T-helper 2 cell (primary cell): ENCODE measurements around the gene C12orf75.
"Not testable (repeated sequence)": the region's sequence is repeated elsewhere in the genome, so short reads cannot be mapped to it uniquely, and the experiment has no call there.

Experiments
- DNase-seq, 5 experiments: peaks; one replicate each; pipeline versions ENCODE4 v3.0.0 to v3.0.0-alpha.2; 2012 to 2022

Gene C12orf75

GRCh38 chr12:105310476-105311085 is 19.9 kb upstream of the C12orf75 start:
- not testable (repeated sequence) for DNase-seq

DNA sequence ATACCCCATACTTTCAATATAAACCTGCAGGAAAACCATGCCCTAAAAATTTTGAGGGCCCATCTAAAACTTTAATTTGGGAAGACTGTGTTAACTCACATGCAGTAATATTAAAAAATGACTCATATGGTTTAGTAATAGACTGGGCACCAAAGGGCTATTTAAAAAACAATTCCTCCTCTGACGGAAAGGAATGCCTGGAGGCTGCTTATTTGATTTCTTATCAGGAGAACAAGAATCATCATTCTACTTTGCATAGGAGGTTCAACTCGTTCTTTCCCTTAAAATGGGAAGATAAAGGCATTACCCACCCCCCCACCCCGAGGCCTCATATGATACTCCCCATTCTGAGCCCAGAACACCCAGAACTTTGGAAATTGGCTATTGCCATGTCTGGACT is 18.6 kb upstream of the C12orf75 start:
- not testable (repeated sequence) for DNase-seq

DNA sequence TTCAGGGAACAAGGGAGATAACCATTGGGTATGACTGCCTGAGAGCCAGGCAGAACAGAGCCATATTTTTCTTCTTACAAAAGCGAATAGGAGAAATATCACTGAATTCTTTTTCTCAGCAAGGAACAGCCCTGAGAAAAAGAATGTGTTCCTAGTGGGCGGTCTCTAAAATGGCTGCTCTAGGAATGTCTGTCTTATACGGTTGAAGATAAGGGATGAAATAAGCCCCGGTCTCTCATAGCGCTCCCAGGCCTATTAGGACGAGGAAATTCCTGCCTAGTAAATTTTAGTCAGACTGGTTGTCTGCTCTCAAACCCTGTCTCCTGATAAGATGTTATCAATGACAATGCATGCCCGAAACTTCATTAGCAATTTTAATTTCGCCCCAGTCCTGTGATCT is 16.7 kb upstream of the C12orf75 start:
- not testable (repeated sequence) for DNase-seq

DNA sequence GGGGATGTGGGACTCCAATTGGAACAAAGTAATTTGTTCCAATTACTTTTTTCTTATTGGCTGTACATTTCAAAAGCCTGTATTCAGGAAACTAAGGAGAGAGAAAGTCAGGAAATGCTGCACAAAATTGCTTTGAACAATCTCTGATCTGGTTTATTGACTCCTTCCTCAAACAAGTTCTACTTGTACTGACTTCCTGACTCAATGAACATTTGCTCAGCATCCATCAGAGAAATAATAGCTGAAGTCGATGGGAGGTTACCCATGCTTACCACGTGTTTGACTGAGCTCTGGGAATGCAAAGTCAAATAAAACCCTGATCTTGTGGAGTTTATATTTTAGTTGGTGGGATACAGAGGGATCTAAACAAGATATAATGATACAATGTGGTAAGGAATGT is 15.4 kb upstream of the C12orf75 start:
- no peak for DNase-seq

DNA sequence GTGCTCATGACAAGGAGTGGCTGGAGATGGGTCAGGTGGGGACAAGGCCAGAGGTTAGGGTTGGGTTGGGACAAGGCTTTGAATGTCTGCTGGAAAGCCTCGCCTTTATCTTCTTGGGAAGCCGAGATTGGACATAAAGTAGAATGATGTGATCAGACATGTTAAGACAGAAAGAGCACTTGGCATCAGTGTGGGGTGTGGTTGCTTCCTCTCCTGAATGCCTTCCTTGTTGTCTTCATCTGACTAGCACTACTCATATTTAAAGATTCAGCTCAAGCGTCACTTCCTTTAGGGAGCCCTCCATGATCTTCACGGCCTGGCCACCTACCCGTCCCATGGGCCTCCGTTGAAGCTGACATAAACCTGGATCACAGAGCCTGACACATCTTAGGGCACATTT is 14.8 kb upstream of the C12orf75 start:
- DNase-seq = no peak

DNA sequence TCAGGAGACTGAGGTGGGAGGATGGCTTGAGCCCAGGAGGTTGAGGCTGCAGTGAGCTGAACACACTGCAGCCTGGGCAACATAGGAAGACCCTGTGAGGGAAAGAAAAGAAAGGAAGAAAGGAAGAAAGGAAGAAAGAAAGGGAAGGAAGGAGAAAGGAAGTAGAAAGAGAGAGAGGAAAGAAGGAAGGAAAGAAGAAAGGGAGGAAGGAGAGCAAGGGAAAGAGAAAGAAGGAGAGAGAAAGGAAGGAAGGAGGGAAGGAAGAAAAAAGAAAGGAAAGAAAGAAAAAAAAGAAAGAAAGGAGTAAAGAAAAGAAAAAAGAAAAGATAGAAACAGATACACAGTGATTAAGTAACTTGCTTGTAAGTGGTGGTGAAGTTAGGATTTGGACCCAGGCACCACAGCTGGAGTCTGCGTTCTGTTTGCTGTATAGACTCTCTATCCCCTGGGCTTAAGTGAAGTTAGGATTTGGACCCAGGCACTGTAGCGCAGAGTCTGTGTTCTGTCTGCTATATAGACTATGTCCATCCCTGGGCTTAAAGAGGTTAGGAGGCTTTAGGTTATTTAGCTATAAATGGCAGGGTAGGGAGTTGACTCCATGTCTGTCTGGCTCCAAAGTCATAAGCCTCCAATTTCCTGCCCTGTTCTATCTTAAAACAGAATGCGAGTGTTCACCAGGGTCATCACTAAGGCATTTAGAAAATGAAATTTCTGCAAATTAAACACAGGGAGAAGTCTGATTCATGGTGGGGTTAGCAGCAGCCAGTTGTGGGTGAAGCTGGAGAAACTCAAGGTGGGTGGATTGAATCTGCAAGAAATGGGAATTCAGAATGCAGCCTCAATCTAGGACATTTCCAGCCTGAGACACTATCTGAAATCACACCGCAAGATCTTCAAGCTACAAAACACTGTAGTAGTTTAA is 13.3 kb upstream of the C12orf75 start:
- DNase-seq = no peak

GRCh38 chr12:105317942-105318621 is 12.4 kb upstream of the C12orf75 start:
- DNase-seq = no peak

DNA sequence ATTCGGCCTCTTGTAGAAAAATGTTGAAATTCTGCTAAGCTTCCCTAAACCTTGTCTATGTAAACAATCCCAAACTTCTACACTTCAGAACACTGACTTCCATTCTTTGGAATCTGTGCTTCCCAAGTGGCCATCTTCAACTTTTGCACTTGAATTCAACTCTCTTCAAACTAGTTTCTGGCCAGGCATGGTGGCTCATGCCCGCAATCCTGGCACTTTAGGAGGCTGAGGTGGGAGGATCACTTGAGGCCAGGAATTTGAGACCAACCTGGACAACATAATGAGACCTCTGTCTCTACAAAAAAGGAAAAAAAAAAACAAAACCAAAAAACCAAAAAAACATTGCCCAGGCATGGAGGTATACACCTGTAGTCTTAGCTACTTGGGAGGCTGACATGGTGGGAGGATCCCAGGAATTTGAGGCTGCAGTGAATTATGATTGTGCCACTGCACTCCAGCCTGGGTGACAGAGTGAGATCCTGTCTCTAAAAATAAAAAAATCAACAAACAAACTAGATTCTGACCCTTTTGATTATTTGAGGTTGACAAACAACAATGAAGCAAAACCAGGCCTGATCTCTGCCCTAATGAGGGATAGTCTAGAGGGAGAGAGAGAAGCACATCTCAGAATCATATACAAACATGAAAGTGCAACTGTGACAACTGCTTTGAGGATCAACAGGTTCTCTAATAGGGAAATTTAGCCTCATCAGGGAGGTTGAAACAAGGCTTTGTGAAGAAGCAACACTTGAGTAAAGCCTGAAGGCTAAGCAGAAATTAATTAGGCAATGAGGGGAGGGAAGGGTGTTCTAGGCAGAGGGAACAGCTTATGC is 11.6 kb upstream of the C12orf75 start:
- no peak for DNase-seq

DNA sequence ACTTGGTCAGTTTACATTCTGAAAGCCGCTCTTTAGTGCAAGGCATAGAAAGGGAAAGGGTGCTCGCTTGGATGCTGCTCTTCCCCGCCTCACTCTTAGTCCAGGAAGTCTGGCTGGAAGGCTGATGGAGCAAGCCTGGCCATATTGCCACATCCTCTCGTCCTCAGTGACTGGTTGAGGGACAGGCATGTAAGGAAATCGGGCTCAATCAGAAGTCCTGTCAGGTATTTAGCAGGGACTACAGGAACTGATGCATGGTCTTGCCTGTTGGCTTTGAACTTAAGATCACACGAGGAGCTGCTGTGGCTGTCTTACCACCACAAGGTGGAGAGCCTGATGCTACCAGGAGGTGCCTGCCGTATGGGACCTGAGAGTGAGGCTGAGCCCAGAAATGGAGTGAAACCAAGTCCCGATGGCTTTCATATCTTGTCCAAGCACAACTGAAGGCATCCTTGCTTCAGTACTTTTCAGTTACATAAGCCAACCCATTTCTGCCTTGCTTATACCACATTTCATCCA is 10.7 kb upstream of the C12orf75 start:
- peak in 1 of 5 experiments; percentile 51 for DNase-seq

DNA sequence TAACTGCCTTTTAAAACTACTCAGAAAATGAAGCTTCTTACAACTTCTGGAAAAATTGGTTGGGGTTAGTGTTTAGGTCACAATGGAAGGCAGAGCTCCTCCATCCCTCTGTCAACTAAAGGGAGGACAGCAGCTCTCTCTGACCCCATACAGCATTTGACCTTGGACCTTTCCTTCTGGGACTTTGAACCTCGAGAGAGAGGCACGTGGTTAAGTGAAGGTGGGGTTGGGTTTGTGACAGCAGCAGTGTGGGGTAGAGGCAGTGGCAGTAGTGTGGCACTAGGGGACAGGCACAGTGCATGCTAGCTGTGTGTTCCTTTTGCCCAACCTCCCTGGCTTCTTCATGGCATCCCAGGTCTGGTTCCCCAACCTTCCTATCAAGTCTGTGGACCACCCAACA is 9.4 kb upstream of the C12orf75 start:
- peak in 1 of 5 experiments; percentile 39 for DNase-seq

GRCh38 chr12:105322070-105322469 is 8.4 kb upstream of the C12orf75 start:
- DNase-seq = no peak

- no peak for DNase-seq
Measured at GRCh38 chr12:105324704-105325103, 5.8 kb upstream of the C12orf75 start.

GRCh38 chr12:105325117-105325516 is 5.4 kb upstream of the C12orf75 start:
- no peak for DNase-seq

DNA sequence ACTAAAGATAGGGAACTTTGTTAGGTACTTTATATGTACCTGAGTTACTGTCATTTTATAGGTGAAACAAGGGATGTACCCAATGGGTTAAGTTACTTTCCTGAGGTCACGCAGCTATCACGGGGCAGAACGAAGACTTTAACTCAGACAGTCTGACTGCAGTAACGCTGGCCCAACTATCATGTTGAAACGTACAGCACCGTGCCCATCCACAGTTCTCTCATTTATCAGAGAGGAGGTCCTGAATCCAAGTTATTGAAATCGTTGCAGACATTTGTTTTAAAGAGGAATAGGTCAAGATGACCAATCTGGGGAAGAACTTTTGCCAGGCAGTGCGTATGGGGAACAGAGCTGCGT is 587 bp upstream of the C12orf75 start:
- DNase-seq = no peak

DNA sequence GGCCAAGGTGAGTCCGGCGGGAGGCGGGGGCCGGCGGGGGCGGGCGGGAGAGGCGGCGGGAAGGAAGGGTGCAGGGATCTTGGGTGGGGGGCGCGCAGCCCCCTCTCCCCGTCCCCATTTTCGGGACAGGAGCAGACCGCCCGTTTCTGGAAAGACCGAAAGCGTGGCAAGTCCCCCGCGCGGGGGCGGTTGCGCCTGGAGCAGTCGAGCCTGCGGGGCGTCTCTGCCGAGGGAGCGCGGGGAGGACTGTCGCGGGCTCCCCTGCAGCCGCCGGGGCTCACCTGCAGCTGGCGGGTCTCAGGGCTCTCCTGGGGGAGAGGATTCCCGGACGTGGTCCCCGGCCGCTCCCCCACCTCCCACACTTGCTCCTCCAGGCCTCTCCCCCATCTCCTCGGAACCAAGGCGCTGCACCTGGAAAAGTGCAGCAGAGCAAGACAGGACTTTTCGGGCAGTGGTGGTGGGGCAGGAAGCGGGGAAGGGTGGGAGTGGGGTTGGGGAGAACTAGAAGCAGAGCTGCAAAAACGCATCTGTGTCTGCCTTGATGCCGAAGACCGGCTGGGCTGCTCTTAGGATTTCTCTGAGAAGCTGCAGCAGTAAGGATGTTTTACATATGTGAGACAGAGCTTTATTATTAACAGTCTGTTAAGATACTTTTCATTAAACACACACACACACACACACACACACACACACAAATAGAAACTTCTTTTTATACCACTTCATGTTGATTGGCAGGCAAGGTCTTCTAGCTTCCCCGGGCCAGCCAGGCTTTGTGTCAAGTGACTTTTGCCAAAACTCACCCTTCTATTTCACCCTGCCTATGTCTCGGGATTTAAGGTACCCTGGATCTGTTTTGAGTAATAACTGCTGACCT is 677 bp downstream of the C12orf75 start:
- peak in 4 of 5 experiments; percentile 28 to 56 (median 38) for DNase-seq

GRCh38 chr12:105331805-105332251 is 1.3 kb downstream of the C12orf75 start:
- DNase-seq = peak in 2 of 5 experiments; percentile 46 to 82

GRCh38 chr12:105332286-105332685 is 1.8 kb downstream of the C12orf75 start:
- not testable (repeated sequence) for DNase-seq

- no peak for DNase-seq
Measured at GRCh38 chr12:105332925-105333324, 2.4 kb downstream of the C12orf75 start.

DNA sequence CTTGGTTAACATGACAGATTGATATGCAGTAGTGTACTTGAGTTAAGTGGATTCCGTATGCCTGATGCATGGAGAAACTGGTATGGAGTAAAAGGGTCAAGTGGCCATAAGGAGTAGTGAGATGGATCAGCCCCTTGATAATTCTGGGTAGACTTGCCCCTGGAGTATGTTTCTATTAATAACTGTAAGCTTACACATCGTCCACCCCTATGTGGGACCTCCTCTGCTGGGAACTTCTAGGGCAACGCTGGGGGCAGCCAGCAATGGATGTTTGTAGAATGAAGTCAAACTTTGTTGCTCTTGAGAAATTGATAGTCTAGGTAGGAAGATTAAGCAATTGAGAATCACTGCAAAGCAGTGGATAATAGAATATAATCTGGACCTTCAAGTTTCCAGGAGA is 3.5 kb downstream of the C12orf75 start:
- DNase-seq = no peak

DNA sequence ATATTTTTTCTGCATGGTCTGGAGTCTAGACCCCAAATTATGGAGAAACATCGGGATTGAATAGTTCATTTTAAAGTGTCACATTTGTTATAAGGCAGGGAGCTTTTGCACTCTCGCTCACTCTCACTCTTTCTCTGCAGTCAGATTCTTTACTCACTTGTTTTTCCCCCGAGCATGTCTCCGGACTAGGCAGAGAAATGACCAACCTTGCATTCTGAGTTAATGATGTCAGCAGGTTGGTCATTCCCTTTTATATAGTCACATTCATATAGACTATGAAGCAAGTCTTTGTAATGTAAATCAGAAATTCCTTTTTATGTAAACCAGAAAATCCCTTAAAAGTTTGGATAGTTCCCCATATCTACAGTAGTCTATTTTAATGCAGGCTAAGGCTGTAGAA is 4.1 kb downstream of the C12orf75 start:
- DNase-seq = no peak

GRCh38 chr12:105335856-105336255 is 5.4 kb downstream of the C12orf75 start:
- DNase-seq = no peak
